Lower lobe of right lung (tissue), 2 donors: ENCODE data around the gene SYCE1. TPM values are rescaled to one million over a fixed set of nuclear protein-coding genes. Genes with fewer than 3 reads are reported as not detected.

ENCODE experiments used
- ATAC-seq, 2 donors: fragments of 200-7000 bp; cut with Tn5 transposase; one replicate each; pipeline ENCODE4 v1.9.1; 2020 to 2022; ENCODE audit warnings: mild to moderate bottlenecking in 2 of 2, moderate library complexity in 2 of 2
- DNase-seq: peaks from one replicate; pipeline ENCODE4 v3.0.0-alpha.2; 2020
- H3K27ac ChIP-seq: fragments of 200-600 bp; one replicate; pipeline ENCODE4 v1.8.0; 2022
- H3K27me3 ChIP-seq: fragments of 200-600 bp; one replicate; pipeline ENCODE4 v1.8.0; 2022; ENCODE audit warnings: low read depth
- H3K36me3 ChIP-seq: fragments of 200-600 bp; one replicate; pipeline ENCODE4 v1.8.0; 2022; ENCODE audit warnings: mild to moderate bottlenecking
- H3K4me1 ChIP-seq: fragments of 200-600 bp; one replicate; pipeline ENCODE4 v1.8.0; 2022
- H3K4me3 ChIP-seq: fragments of 200-600 bp; one replicate; pipeline ENCODE4 v1.8.0; 2022; ENCODE audit warnings: mild to moderate bottlenecking
- H3K9me3 ChIP-seq: fragments of 200-600 bp; one replicate; pipeline ENCODE4 v1.8.0; 2022
- CTCF ChIP-seq: fragments of 200-600 bp; IDR thresholded peaks from one replicate; pipeline ENCODE4 v1.8.0; 2022; ENCODE audit warnings: antibody characterized with exemption, mild to moderate bottlenecking
- intact Hi-C: fragments of 100-400 bp; cut with DNase I; formaldehyde crosslinking; loops from one replicate; pipeline ENCODE4 v1.11.0; 2022
- total RNA-seq: library from RNA; stranded (reverse); fragmentation: NEBNext Ultra II Directional; extraction: Animal tissue kit (Norgen Biotek cat#: 25700); gene quantifications from one replicate; pipeline ENCODE4 v1.2.1, GENCODE V29; 2021
- donor health status: DM: no; HTN: yes; CAD: no; lungs with severe emphysema.

The SYCE1 gene
- total RNA-seq, 1 donor from 2014 or later: 0.74 TPM

GRCh38 chr10:133536198-133536597 lies 29.2 kb downstream of the SYCE1 start:
- DNase-seq: no peak
- Histone ChIP-seq H3K27ac (no peak overlapping the region), H3K4me3 (no peak overlapping the region), H3K27me3 (peaks cover 7% of the 10 kb centered on the region), H3K36me3 (no peaks in the 10 kb centered on the region), H3K4me1 (no peaks in the 10 kb centered on the region), H3K9me3 (no peaks in the 10 kb centered on the region)
- no peak for TF ChIP-seq CTCF
- intact Hi-C loops: no loop called here
- ATAC-seq: no peak

- Histone ChIP-seq H3K9me3 (no peaks in the 10 kb centered on the region), H3K27me3 (peaks cover 24% of the 10 kb centered on the region), H3K4me3 (no peak overlapping the region), H3K4me1 (peaks cover 10% of the 10 kb centered on the region), H3K27ac (no peak overlapping the region), H3K36me3 (no peaks in the 10 kb centered on the region)
- no peak for TF ChIP-seq CTCF
- intact Hi-C loops: no loop called here
- DNase-seq: no peak
- no peak for ATAC-seq
Measured at GRCh38 chr10:133534417-133534816, 31.0 kb downstream of the SYCE1 start.

- ATAC-seq (no peak), DNase-seq (no peak)
- Histone ChIP-seq H3K4me1 (peaks cover 26% of the 10 kb centered on the region), H3K27ac (no peak overlapping the region), H3K4me3 (no peak overlapping the region), H3K9me3 (no peaks in the 10 kb centered on the region), H3K36me3 (no peaks in the 10 kb centered on the region), H3K27me3 (peaks cover 40% of the 10 kb centered on the region)
- TF ChIP-seq CTCF: no peak
- intact Hi-C loops: no loop called here
Measured at GRCh38 chr10:133532871-133533270, 32.5 kb downstream of the SYCE1 start.

- TF ChIP-seq CTCF: no peak
- no peak overlapping the region for H3K27ac ChIP-seq
- H3K4me3 ChIP-seq: no peak overlapping the region
- H3K9me3 ChIP-seq: no peaks in the 10 kb centered on the region
- H3K4me1 ChIP-seq: peaks cover 30% of the 10 kb centered on the region
- DNase-seq: no peak
- intact Hi-C loops: no loop called here
- H3K36me3 ChIP-seq: no peaks in the 10 kb centered on the region
- no peak for ATAC-seq
- H3K27me3 ChIP-seq: peaks cover 58% of the 10 kb centered on the region
Measured at GRCh38 chr10:133530506-133530905, 34.9 kb downstream of the SYCE1 start.

- Histone ChIP-seq H3K4me1 (peaks cover 30% of the 10 kb centered on the region), H3K27ac (no peak overlapping the region), H3K36me3 (no peaks in the 10 kb centered on the region), H3K4me3 (peak overlapping the region; percentile 37), H3K27me3 (peaks cover 61% of the 10 kb centered on the region), H3K9me3 (no peaks in the 10 kb centered on the region)
- intact Hi-C loops: no loop called here
- TF ChIP-seq CTCF: no peak
- DNase-seq: no peak
- ATAC-seq: no peak
Measured at GRCh38 chr10:133529576-133529946, 35.8 kb downstream of the SYCE1 start.
